NCI-H1436 treated with DMSO at 0.1 percent for 48 hours (cell line): Measurements from ENCODE around the gene FUZ.
"Not testable (repeated sequence)": the region's sequence is repeated elsewhere in the genome, so short reads cannot be mapped to it uniquely, and the experiment has no call there.

Experiments
- DNase-seq: peaks from one replicate; lab custom pipeline; 2025; lab: John Stamatoyannopoulos, UW

FUZ gene

GRCh38 chr19:49830766-49831165 is 17.7 kb upstream of the FUZ start:
- no peak for DNase-seq

DNA sequence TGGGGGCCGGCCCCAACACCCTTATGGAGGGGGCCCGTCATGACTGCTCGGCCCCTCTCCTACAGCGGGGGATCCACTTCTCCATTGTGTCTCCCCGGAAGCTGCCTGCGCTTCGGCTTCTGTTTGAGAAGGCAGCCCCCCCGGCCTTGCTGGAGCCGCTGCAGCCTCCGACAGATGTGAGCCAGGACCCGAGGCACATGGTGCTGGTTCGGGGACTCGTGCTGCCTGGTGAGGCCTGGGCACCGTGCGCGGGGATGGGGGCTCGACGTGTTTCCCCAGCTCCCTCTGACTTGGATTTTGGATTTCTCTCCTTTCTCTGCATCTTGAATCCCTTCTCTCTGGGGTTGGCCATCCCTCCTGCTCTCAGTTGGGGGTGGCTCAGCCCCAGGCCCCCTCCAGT is 16.6 kb upstream of the FUZ start:
- DNase-seq, result no peak

DNA sequence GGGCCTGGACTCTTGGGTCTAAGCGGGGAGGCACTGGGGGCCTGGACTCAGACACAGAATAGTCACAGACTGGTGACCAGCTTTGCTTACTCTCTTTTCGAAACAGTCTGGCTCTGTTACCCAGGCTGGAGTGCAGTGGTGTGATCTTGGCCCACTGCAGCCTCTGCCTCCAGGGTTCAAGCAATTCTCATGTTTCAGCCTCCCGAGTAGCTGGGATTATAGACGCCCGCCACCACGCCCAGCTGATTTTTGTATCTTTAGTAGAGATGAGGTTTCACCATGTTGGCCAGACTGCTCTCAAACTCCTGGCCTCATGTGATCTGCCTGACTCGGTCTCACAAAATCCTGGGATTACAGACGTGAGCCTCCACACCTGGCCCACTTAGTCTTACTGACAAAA is 16.1 kb upstream of the FUZ start:
- no peak for DNase-seq

DNA sequence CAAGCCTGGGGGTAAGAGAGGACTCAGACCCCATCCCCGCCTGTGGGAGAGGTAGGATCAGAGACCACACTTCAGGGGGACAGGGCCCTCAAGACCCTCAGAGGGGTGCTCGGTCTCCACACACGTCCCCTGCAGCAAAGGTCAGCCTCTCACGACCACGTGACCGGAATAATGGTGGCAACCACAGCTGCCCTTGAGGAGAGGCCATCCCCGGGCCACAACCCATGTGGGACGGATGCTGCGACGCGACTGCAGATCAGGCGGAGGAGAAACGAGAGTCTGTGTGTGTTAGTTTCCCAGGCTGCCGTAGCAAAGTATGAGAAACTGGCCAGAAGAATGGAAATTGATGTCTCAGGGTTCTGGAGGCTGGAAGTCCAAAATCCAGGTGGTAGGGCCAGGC is 13.9 kb upstream of the FUZ start:
- no peak for DNase-seq

DNA sequence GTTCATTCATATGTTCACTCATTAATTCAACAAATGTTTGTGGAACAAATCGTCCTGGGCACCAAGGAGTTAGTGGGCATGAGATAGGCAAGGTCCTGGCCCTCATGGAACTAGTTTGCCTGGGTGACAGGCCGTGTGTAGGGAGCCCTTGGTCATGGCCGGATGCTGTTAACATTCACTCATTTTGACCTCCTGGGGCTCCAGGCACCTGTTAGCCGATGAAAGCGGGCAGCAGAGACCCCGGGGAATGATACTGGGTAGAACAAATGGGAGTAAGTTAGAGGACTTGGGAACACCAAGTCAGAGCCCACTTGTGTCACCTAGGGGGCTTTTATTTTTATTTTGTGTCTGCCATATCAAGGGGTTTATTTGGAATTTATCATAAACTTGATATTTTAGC is 11.6 kb upstream of the FUZ start:
- no peak for DNase-seq

DNA sequence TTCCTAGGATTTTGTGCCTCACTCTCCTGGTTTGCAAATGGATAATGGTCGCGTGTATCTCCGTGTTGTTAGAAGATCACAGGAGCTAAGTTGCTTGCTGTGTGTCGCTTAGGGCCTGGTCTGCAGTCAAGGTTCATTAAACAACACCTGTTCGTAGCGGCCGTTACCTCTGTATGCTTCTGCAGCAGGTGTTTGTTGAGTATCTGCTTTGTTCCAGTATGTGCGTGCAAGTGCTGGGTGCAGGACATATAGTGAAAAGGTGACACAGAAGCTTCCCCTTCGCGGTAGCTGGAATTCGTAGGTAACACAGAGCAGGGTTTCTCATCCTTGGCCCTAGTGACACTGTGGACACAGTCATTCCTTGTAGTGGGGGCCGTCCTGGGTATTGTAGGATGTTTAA is 10.4 kb upstream of the FUZ start:
- peak; percentile 65 for DNase-seq

DNA sequence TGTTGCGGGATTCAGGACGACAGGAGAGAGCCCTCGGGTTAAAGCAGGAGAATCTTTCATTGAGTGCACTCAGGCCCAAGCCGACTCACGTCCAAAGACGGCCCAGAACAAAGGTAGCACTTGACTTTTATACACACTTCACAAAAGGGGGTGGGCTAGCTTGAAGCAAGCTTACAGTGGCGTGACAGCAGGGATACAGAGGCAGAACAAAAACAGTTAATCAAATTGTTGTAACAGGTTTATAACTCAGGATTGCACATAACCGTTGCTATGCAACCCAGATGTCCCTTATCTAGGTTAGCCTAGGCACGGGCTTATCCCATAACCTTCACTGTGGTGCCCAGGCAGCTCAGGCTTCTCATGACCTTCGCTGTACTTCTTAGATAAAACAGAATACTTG is 7.0 kb upstream of the FUZ start:
- DNase-seq, result peak; percentile 33

DNA sequence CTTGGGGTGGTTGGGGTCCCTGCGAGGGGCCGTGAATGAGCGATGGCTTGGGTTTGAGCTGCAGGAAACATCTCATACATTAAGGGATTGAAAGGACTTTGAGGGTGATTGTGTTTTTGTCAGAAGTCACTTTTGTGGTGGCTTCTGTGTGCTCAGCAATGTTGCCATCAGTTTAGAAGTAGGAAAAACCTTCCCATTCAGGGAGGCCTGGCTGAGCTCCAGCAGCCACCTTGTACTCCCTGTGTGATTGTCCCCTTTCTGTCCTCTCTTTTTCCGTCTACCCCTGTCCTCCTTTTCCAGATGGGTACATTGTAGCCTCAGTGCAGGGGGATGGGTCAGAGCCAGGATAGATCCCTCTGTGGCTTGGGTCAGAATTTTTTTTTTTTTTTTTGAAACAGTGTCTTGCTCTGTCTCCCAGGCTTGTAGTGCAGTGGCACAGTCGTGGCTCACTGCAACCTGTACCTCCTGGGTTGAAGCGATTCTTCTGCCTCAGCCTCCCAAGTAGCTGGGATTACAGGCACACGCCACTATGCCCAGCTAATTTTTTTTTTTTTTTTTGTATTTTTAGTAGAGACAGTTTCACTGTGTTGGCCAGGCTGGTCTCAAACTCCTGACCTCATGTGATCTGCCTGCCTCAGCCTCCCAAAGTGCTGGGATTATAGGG is 6.5 kb upstream of the FUZ start:
- DNase-seq, result not testable (repeated sequence)

- DNase-seq, result no peak
Observed at GRCh38 chr19:49818649-49819370, 5.7 kb upstream of the FUZ start.

- DNase-seq, result peak; percentile 85
Observed at GRCh38 chr19:49817964-49818648, 5.0 kb upstream of the FUZ start, which contains the start of gene MED25. Gene MED25, plus strand, starts transcription at chr19:49818289. Its CDS starts 53 bp downstream, at chr19:49818342.

DNA sequence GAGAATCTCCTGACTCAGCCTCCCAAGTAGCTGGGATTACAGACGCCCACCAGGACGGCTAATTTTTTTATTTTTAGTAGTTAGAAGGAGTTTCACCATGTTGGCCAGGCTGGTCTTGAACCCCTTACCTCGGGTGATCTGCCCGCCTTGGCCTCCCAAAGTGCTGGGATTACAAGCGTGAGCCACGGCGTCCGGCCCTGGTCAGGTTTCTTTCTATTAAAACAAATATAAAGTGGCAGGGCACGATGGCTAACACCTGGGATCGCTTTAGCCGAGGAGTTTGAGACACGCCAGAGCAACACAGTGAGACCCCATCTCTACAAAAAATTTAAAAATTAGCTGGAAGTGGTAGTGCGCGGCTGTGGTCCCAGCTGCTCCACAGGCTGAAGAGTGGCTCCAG is 3.5 kb upstream of the FUZ start:
- DNase-seq, result no peak

GRCh38 chr19:49814010-49814409 is 918 bp upstream of the FUZ start:
- DNase-seq, result no peak

DNA sequence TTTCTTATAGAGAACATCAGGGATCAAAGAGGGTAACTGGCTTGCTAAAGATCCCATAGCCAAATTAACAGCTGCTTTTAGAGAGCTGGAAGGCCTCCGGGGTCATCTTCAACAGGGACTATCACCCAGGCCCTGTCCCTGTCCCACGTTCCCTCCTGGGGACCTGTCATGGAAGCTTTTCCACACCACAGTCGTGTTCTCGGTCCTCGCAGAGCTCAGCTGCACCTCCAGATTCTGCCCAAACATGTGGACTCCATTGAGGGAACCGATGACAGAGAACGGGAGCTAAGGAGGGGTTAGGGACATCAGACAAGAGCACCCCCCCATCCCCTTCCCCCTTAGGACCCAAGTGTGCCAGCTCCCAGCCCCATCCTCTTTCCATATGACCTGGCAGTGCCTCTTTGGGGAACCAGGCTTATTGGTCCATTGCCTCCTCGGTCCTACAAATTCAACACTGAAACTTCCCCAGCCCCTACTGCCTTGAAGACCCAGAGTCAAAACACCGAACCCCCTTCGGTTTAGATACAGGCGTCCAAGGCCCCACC is 568 bp downstream of the FUZ start:
- no peak for DNase-seq

GRCh38 chr19:49811328-49811727 is 1.8 kb downstream of the FUZ start:
- no peak for DNase-seq

DNA sequence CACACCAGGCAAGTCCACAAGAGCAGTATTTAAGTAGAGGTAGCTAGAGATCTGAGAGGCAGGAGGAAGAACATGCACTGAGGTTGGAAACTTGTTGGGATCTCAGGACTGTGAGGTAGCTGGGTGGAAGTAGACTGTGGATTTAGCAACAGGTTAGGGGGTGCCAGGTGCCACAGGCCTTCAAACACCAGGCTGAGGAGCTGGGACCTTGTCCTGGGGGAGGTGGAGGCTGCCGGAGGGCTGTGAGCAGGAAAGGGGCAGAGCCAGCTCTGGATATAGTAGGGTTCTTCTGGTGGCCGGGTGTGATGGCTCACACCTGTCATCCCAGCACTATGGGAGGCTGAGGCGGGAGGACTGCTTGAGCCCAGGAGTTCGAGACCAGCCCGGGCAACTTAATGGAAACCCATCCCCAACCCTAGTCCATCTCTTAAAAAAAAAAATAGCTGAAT is 3.1 kb downstream of the FUZ start:
- no peak for DNase-seq

- no peak for DNase-seq
Observed at GRCh38 chr19:49809160-49809940, 3.7 kb downstream of the FUZ start.

GRCh38 chr19:49808711-49809159 is 4.4 kb downstream of the FUZ start:
- DNase-seq, result peak; percentile 89

DNA sequence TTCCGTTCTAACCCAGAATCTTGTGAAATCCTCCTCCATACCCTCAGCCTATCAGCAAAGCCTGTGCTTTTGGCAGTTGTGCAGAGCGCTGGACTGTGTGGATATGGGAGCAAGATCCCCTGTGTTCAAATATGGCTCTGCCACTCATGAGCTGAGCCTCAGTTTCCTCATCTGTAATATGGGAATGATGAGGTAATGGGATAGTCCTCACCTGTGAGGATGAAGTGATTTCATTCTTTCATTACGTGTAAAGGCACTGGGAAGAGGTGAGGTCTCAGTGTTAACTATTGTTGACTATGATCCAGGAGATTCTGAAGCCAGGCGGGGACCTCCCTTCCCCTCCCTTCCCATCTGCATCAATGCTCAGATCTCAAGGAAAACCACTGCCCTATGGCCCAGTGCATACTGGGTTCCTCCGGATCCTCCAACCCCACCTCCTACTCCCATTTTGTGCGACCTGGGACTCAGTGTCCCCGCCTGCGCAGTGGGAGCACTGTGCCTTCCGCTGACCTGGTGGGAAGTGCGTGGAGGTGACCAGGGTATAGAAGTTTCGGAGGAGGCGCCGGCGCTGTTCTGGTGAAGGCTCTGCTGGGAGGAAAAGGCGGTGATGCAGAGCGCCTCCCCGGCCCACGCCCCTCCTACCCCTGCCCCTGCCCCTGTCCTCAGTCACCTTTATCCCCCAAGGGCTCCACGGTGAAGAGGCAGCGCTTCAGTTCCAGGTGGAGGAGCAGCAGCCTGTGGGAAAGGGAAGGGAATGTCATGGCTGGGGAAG is 5.0 kb downstream of the FUZ start:
- DNase-seq, result no peak

DNA sequence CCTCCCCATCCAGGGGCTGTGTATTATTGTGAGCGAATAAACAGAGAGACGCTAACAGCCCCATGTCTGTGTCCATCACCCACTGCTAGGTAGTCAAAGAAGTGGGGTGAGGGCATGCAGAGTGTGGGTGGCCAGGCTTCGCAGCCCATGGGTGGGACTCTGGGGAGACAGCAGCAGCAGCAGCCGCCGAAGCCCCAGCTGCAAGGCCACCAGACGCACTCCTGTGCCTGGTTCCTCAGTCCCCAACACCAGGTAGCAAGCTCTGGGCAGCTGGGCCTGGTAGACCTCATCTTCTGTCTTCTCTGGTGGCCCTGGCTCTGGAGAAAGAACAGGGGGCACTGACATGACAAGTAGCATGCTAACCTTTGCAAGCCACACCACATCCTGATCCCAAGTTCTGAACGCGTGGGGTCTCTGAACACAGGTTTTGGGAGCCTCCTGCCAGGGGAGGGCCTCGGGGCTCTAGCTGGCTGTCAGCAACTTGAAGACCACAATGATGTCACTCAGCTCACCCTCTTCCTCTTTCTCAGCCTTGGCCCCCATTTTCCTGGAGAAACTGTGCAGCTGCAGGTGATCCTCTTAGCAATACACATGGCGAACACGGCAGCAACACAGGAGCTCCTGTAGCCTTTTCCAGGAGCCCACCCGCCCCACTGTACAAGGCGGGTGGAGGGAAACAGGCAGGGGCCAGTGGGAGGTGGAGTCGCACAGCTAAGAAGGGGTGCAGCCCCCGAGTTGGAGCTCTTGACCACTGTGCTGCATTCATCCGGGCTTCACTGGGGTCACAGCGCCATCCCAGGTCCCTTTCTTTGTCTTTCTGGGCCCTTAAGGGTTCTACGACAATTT is 5.8 kb downstream of the FUZ start:
- DNase-seq, result no peak

- no peak for DNase-seq
Observed at GRCh38 chr19:49806620-49806959, 6.5 kb downstream of the FUZ start.
